Measurements from ENCODE around the gene AMBRA1.

- no peak for TF ChIP-seq POLR2AphosphoS5 (IDR thresholded peaks at IDR 0.05)
- TF ChIP-seq CTCF (IDR thresholded peaks at IDR 0.05), result no peak
Observed at GRCh38 chr11:46637546-46637945, 43.7 kb upstream of the AMBRA1 start.
